T-helper 2 cell (primary cell): ENCODE results near the gene PNPLA7.
A peak's percentile ranks its signal among the peaks of the same experiment; 100 is the strongest.

ENCODE experiments used
- DNase-seq, 5 experiments: peaks; one replicate each; pipeline versions ENCODE4 v3.0.0 to v3.0.0-alpha.2; 2012 to 2022

The PNPLA7 gene

GRCh38 chr9:137449931-137450538 lies 100.2 kb downstream of the PNPLA7 start:
- peak in 3 of 5 experiments; percentile 52 to 69 (median 60) for DNase-seq

- DNase-seq: no peak
Measured at GRCh38 chr9:137449081-137449844, 100.9 kb downstream of the PNPLA7 start.

GRCh38 chr9:137448602-137448962 lies 101.6 kb downstream of the PNPLA7 start:
- no peak for DNase-seq

GRCh38 chr9:137447722-137448601 lies 102.2 kb downstream of the PNPLA7 start:
- no peak for DNase-seq

GRCh38 chr9:137446851-137447471 lies 103.2 kb downstream of the PNPLA7 start:
- no peak for DNase-seq

- no peak for DNase-seq
Measured at GRCh38 chr9:137445930-137446431, 104.2 kb downstream of the PNPLA7 start.

- DNase-seq: peak; percentile 57 to 82 (median 74)
Measured at GRCh38 chr9:137445275-137445807, 104.9 kb downstream of the PNPLA7 start.

- no peak for DNase-seq
Measured at GRCh38 chr9:137444106-137444790, 106.0 kb downstream of the PNPLA7 start.

- no peak for DNase-seq
Measured at GRCh38 chr9:137441935-137442321, 108.3 kb downstream of the PNPLA7 start.

GRCh38 chr9:137441289-137441934 lies 108.8 kb downstream of the PNPLA7 start, which contains the start of gene ENTPD8:
ENTPD8 (minus strand) TSS chr9:137441357; CDS start chr9:137438285, 3,072 bp downstream.
- DNase-seq: no peak

GRCh38 chr9:137439158-137439714 lies 111.0 kb downstream of the PNPLA7 start:
- no peak for DNase-seq

- DNase-seq: peak in 1 of 5 experiments; percentile 1
Measured at GRCh38 chr9:137438591-137439157, 111.5 kb downstream of the PNPLA7 start.

GRCh38 chr9:137437691-137438590 lies 112.3 kb downstream of the PNPLA7 start:
- peak in 1 of 5 experiments; percentile 2 for DNase-seq

- no peak for DNase-seq
Measured at GRCh38 chr9:137436761-137437600, 113.2 kb downstream of the PNPLA7 start.

- DNase-seq: no peak
Measured at GRCh38 chr9:137435980-137436760, 114.0 kb downstream of the PNPLA7 start.

GRCh38 chr9:137435381-137435891 lies 114.8 kb downstream of the PNPLA7 start:
- no peak for DNase-seq
